Erythroblast (primary cell): ENCODE results near the gene MIF.
"Not testable (repeated sequence)": the region's sequence is repeated elsewhere in the genome, so short reads cannot be mapped to it uniquely, and the experiment has no call there.

Source experiments
- DNase-seq, 2 experiments: peaks; one replicate each; lab custom pipeline; 2025; lab: John Stamatoyannopoulos, UW
- GATA1 ChIP-seq: IDR thresholded peaks from 2 replicates; pipeline ENCODE4 v1.6.1; 2011; ENCODE audit warnings: low read depth, mild to moderate bottlenecking, control low read depth, low read length, moderate library complexity
- POLR2A ChIP-seq: IDR thresholded peaks from 2 replicates; pipeline ENCODE4 v1.6.1; 2011; ENCODE audit warnings: mild to moderate bottlenecking, low read length

The MIF gene

GRCh38 chr22:23891726-23892125 lies 2.5 kb upstream of the MIF start:
- no peak for DNase-seq
- TF ChIP-seq GATA1 (no peak), POLR2A (no peak)

GRCh38 chr22:23892130-23892529 lies 2.1 kb upstream of the MIF start:
- no peak for DNase-seq
- no peak for TF ChIP-seq GATA1
- no peak for TF ChIP-seq POLR2A

GRCh38 chr22:23892706-23893105 lies 1.5 kb upstream of the MIF start:
- TF ChIP-seq GATA1 (no peak), POLR2A (no peak)

GRCh38 chr22:23893121-23893944 lies 850 bp upstream of the MIF start:
- DNase-seq = no peak
- no peak for TF ChIP-seq POLR2A
- TF ChIP-seq GATA1 = no peak

More at GRCh38 chr22:23892706-23893105, 1.5 kb upstream of the MIF start:
- DNase-seq = no peak

GRCh38 chr22:23894710-23895598 lies 771 bp downstream of the MIF start:
- peak; percentile 71 to 82 for DNase-seq
- TF ChIP-seq GATA1 = no peak
- TF ChIP-seq POLR2A = no peak

- no peak for TF ChIP-seq GATA1
- TF ChIP-seq POLR2A = no peak
- DNase-seq = no peak
These were observed 1.5 kb downstream of the MIF start for GRCh38 chr22:23895599-23896144.

- DNase-seq = no peak
- TF ChIP-seq POLR2A = no peak
These were observed 2.0 kb downstream of the MIF start for GRCh38 chr22:23896166-23896522.

GRCh38 chr22:23896523-23897186 lies 2.5 kb downstream of the MIF start:
- no peak for TF ChIP-seq POLR2A
- no peak for TF ChIP-seq GATA1
- DNase-seq = peak; percentile 15 to 32

GRCh38 chr22:23897320-23897719 lies 3.1 kb downstream of the MIF start:
- no peak for DNase-seq
- TF ChIP-seq POLR2A = no peak
- no peak for TF ChIP-seq GATA1

- TF ChIP-seq GATA1 (no peak), POLR2A (no peak)
These were observed 4.1 kb downstream of the MIF start for GRCh38 chr22:23898006-23898974.

GRCh38 chr22:23899042-23899745 lies 5.0 kb downstream of the MIF start:
- no peak for DNase-seq
- TF ChIP-seq POLR2A = no peak

More at GRCh38 chr22:23898006-23898974, 4.1 kb downstream of the MIF start:
- DNase-seq = peak; percentile 59 to 77

GRCh38 chr22:23900227-23900626 lies 6.0 kb downstream of the MIF start:
- DNase-seq = not testable (repeated sequence)

- TF ChIP-seq POLR2A = no peak
- TF ChIP-seq GATA1 = no peak
- no peak for DNase-seq
These were observed 7.4 kb downstream of the MIF start for GRCh38 chr22:23901600-23901999.
